HepG2 (cell line): ENCODE measurements around the gene MAGI1. TPM values are rescaled to one million over a fixed set of nuclear protein-coding genes. Genes with fewer than 3 reads are reported as not detected.

Experiments used
- KDM3A ChIP-seq: IDR thresholded peaks from 2 replicates; pipeline ENCODE4 v1.6.1; 2018; ENCODE audit warnings: low read depth, missing compliant biosample characterization
- LCORL ChIP-seq, 2 experiments: fragments of 450-650 bp in 1 of 2; sonication (generic) in 1 of 2; formaldehyde crosslinking in 1 of 2; IDR thresholded peaks; 2 replicates each; pipeline versions ENCODE4 v1.5.0 to v1.6.1; 2017 to 2020; ENCODE audit warnings: antibody characterized with exemption in 1 of 2, missing genetic modification reagents in 1 of 2
- MED1 ChIP-seq: sonication (generic); formaldehyde crosslinking; IDR thresholded peaks from 2 replicates; pipeline ENCODE4 v1.4.0; 2020; ENCODE audit warnings: missing genetic modification reagents
- MYC ChIP-seq: sonication (generic); formaldehyde crosslinking; IDR thresholded peaks from 2 replicates; pipeline ENCODE4 v1.9.0; 2021; ENCODE audit warnings: missing genetic modification reagents, borderline replicate concordance
- PLRG1 ChIP-seq: fragments of 450-650 bp; conservative IDR thresholded peaks from 2 replicates; pipeline ENCODE4 v1.6.1; 2016
- RELA ChIP-seq: sonication (generic); formaldehyde crosslinking; IDR thresholded peaks from 2 replicates; pipeline ENCODE4 v1.4.0; 2020; ENCODE audit warnings: missing genetic modification reagents
- REXO4 ChIP-seq: sonication (generic); formaldehyde crosslinking; IDR thresholded peaks from 2 replicates; pipeline ENCODE4 v1.8.0; 2022; ENCODE audit warnings: missing genetic modification reagents, mild to moderate bottlenecking, borderline replicate concordance
- SMAD9 ChIP-seq: sonication (generic); formaldehyde crosslinking; IDR thresholded peaks from 2 replicates; pipeline ENCODE4 v1.5.1; 2020; ENCODE audit warnings: mild to moderate bottlenecking, missing genetic modification reagents
- ZBTB8A ChIP-seq: sonication (generic); formaldehyde crosslinking; IDR thresholded peaks from 2 replicates; pipeline ENCODE4 v1.4.0; 2020; ENCODE audit warnings: mild to moderate bottlenecking, low read depth, missing genetic modification reagents, borderline replicate concordance
- ZNF205 ChIP-seq: IDR thresholded peaks from 2 replicates; pipeline ENCODE4 v1.6.1; 2018; ENCODE audit warnings: missing biosample characterization, missing genetic modification reagents
- ZNF275 ChIP-seq: sonication (generic); formaldehyde crosslinking; IDR thresholded peaks from 2 replicates; pipeline ENCODE4 v1.8.0; 2022; ENCODE audit warnings: missing genetic modification reagents, mild to moderate bottlenecking, inconsistent platforms, borderline replicate concordance
- ZNF430 ChIP-seq: sonication (generic); formaldehyde crosslinking; IDR thresholded peaks from 2 replicates; pipeline ENCODE4 v1.9.0; 2021; ENCODE audit warnings: mild to moderate bottlenecking, missing genetic modification reagents
- ZNF782 ChIP-seq: sonication (generic); formaldehyde crosslinking; IDR thresholded peaks from 2 replicates; pipeline ENCODE4 v1.4.0; 2020; ENCODE audit warnings: missing genetic modification reagents, mild to moderate bottlenecking, borderline replicate concordance
- polyA plus RNA-seq, 8 experiments: library from polyadenylated mRNA; depleted of rRNA in 3 of 8; stranded (reverse) in 7 of 8; unstranded in 1 of 8; fragments of >200 nt; fragmentation: Illumina TruSeq in 4 of 8; extraction: Trizol in 4 of 8; gene quantifications; 2 replicates each; pipeline versions ENCODE4 v1.2.1 to v1.2.3, GENCODE V29; 2011 to 2016; ENCODE audit warnings: low read depth in 4 of 8, missing spikeins in 1 of 8, mixed read lengths in 1 of 8; ENCODE audit not compliant: insufficient read depth in 1 of 8
- total RNA-seq, 5 experiments: library from RNA; depleted of rRNA; stranded (reverse); fragments of >200 nt; fragmentation: Illumina TruSeq; extraction: Trizol; gene quantifications; 2 replicates each; pipeline ENCODE4 v1.2.3, GENCODE V29; 2016; ENCODE audit warnings: low read depth in 1 of 5
- TF ChIP-seq, protein P1 (sequence below): IDR thresholded peaks from 2 replicates; pipeline ENCODE4 v1.6.1; 2018; ENCODE audit warnings: missing genetic modification reagents, mild to moderate bottlenecking, missing compliant biosample characterization
- TF ChIP-seq, protein P2 (sequence below): sonication (generic); formaldehyde crosslinking; IDR thresholded peaks from 2 replicates; pipeline ENCODE4 v1.4.0; 2020; ENCODE audit warnings: mild to moderate bottlenecking, missing genetic modification reagents
- TF ChIP-seq, protein P3 (sequence below): sonication (generic); formaldehyde crosslinking; IDR thresholded peaks from 2 replicates; pipeline ENCODE4 v1.4.0; 2020; ENCODE audit warnings: missing genetic modification reagents, borderline replicate concordance

MAGI1 gene
- total and polyA plus RNA-seq, 2 of the 13 experiments (the other 11 are each of a cell fraction or from before 2014, with no cell fraction given), result 22.2 to 26.0 TPM

DNA sequence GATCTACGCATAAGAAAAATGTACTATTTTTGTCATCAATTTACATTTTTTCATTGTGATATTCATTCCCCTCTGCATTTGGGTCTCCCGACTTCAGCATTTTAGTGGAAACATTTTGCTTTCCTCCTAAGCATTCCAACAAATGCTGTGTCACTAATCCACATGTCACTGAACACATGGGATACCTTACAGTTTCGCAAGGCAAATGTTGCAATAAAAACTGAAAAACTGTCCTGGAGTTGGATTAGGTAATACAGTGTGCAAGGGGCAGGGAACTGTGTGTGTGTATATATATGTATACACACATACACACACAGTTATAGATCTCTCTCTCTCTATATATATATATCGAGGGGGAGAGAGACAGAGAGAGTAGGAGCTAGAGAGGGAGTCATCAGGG is 632.2 kb downstream of the MAGI1 start (continued):
- no peak for TF ChIP-seq REXO4 (CRISPR knock-in tag)
- no peak for TF ChIP-seq LCORL (IDR thresholded peaks at IDR 0.05)
- TF ChIP-seq LCORL (CRISPR knock-in tag; IDR thresholded peaks at IDR 0.05), result peak; percentile 55; the same call in 1 of the 2 replicates
- no peak for TF ChIP-seq RELA
- TF ChIP-seq ZNF430 (CRISPR knock-in tag), result no peak
- TF ChIP-seq, protein P1, sequence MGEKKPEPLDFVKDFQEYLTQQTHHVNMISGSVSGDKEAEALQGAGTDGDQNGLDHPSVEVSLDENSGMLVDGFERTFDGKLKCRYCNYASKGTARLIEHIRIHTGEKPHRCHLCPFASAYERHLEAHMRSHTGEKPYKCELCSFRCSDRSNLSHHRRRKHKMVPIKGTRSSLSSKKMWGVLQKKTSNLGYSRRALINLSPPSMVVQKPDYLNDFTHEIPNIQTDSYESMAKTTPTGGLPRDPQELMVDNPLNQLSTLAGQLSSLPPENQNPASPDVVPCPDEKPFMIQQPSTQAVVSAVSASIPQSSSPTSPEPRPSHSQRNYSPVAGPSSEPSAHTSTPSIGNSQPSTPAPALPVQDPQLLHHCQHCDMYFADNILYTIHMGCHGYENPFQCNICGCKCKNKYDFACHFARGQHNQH, result no peak
- TF ChIP-seq ZBTB8A (CRISPR knock-in tag), result no peak
- no peak for TF ChIP-seq PLRG1
- no peak for TF ChIP-seq ZNF782
- no peak for TF ChIP-seq SMAD9 (CRISPR knock-in tag)
- TF ChIP-seq ZNF275, result no peak
- no peak for TF ChIP-seq MED1
- TF ChIP-seq ZNF205 (CRISPR knock-in tag), result no peak
- TF ChIP-seq, protein P2, sequence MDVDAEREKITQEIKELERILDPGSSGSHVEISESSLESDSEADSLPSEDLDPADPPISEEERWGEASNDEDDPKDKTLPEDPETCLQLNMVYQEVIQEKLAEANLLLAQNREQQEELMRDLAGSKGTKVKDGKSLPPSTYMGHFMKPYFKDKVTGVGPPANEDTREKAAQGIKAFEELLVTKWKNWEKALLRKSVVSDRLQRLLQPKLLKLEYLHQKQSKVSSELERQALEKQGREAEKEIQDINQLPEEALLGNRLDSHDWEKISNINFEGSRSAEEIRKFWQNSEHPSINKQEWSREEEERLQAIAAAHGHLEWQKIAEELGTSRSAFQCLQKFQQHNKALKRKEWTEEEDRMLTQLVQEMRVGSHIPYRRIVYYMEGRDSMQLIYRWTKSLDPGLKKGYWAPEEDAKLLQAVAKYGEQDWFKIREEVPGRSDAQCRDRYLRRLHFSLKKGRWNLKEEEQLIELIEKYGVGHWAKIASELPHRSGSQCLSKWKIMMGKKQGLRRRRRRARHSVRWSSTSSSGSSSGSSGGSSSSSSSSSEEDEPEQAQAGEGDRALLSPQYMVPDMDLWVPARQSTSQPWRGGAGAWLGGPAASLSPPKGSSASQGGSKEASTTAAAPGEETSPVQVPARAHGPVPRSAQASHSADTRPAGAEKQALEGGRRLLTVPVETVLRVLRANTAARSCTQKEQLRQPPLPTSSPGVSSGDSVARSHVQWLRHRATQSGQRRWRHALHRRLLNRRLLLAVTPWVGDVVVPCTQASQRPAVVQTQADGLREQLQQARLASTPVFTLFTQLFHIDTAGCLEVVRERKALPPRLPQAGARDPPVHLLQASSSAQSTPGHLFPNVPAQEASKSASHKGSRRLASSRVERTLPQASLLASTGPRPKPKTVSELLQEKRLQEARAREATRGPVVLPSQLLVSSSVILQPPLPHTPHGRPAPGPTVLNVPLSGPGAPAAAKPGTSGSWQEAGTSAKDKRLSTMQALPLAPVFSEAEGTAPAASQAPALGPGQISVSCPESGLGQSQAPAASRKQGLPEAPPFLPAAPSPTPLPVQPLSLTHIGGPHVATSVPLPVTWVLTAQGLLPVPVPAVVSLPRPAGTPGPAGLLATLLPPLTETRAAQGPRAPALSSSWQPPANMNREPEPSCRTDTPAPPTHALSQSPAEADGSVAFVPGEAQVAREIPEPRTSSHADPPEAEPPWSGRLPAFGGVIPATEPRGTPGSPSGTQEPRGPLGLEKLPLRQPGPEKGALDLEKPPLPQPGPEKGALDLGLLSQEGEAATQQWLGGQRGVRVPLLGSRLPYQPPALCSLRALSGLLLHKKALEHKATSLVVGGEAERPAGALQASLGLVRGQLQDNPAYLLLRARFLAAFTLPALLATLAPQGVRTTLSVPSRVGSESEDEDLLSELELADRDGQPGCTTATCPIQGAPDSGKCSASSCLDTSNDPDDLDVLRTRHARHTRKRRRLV, result no peak
- TF ChIP-seq, protein P3, sequence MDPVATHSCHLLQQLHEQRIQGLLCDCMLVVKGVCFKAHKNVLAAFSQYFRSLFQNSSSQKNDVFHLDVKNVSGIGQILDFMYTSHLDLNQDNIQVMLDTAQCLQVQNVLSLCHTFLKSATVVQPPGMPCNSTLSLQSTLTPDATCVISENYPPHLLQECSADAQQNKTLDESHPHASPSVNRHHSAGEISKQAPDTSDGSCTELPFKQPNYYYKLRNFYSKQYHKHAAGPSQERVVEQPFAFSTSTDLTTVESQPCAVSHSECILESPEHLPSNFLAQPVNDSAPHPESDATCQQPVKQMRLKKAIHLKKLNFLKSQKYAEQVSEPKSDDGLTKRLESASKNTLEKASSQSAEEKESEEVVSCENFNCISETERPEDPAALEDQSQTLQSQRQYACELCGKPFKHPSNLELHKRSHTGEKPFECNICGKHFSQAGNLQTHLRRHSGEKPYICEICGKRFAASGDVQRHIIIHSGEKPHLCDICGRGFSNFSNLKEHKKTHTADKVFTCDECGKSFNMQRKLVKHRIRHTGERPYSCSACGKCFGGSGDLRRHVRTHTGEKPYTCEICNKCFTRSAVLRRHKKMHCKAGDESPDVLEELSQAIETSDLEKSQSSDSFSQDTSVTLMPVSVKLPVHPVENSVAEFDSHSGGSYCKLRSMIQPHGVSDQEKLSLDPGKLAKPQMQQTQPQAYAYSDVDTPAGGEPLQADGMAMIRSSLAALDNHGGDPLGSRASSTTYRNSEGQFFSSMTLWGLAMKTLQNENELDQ (CRISPR knock-in tag), result no peak
- TF ChIP-seq MYC, result no peak
- TF ChIP-seq KDM3A (CRISPR knock-in tag), result no peak
